ENCODE data around the gene PIKFYVE. TPM values are rescaled to one million over a fixed set of nuclear protein-coding genes. Genes with fewer than 3 reads are reported as not detected.

The PIKFYVE gene
- total and polyA plus RNA-seq, 10 of the 15 experiments (the other 5 are each of a cell fraction or from before 2014, with no cell fraction given): 5.2 to 41.7 (median 19.6) TPM

GRCh38 chr2:208319391-208319790, 53.3 kb downstream of the PIKFYVE start (continued):
- TF ChIP-seq ZBTB11 (CRISPR knock-in tag; IDR thresholded peaks at IDR 0.05) (no peak), EED (IDR thresholded peaks at IDR 0.05; ENCODE audit: low read depth) (peak; percentile 71), IKZF2 (IDR thresholded peaks at IDR 0.05) (peak; percentile 29 to 55; a peak in 3 of 4 replicates), FOXM1 (IDR thresholded peaks at IDR 0.05; ENCODE audit: low read depth, low read length) (peak; percentile 59; the same call in 1 of the 2 replicates), RCOR1 (conservative IDR thresholded peaks at IDR 0.05; ENCODE audit: low read depth, low read length) (no peak), ZSCAN29 (IDR thresholded peaks at IDR 0.05) (no peak), CHD2 (IDR thresholded peaks at IDR 0.05; ENCODE audit: borderline replicate concordance, low read depth, low read length) (no peak), ETV6 (conservative IDR thresholded peaks at IDR 0.05 in 1 of 2, IDR thresholded peaks at IDR 0.05 in 1 of 2; ENCODE audit: borderline replicate concordance in 1 of 2, low read depth in 1 of 2) (no peak), EZH2 (IDR thresholded peaks at IDR 0.05; ENCODE audit: borderline replicate concordance, control insufficient read depth, low read depth, low read length) (no peak), ZZZ3 (IDR thresholded peaks at IDR 0.05; ENCODE audit: control insufficient read depth, insufficient read length, low read depth) (no peak), POLR2AphosphoS5 (IDR thresholded peaks at IDR 0.05; ENCODE audit: low read length) (no peak), EGR1 (IDR thresholded peaks at IDR 0.05; ENCODE audit: borderline replicate concordance in 1 of 2, low read depth in 2 of 2, low read length in 2 of 2) (no peak), ATF7 (IDR thresholded peaks at IDR 0.05; ENCODE audit: low read depth) (0 out of 2 replicates have a peak, but pooled peaks have one; percentile 9), MTA3 (IDR thresholded peaks at IDR 0.05; ENCODE audit: borderline replicate concordance, low read length) (no peak), NKRF (conservative IDR thresholded peaks at IDR 0.05) (no peak), SUZ12 (IDR thresholded peaks at IDR 0.05; ENCODE audit: unreplicated experiment) (no peak), KAT2A (conservative IDR thresholded peaks at IDR 0.05; ENCODE audit: control insufficient read depth, low read depth, low read length) (no peak), TARDBP (IDR thresholded peaks at IDR 0.05; ENCODE audit: borderline replicate concordance) (no peak), ASH2L (IDR thresholded peaks at IDR 0.05; ENCODE audit: borderline replicate concordance, low read depth) (no peak), HDAC6 (IDR thresholded peaks at IDR 0.05; ENCODE audit: unreplicated experiment) (no peak)
- TF ChIP-seq, protein P1, sequence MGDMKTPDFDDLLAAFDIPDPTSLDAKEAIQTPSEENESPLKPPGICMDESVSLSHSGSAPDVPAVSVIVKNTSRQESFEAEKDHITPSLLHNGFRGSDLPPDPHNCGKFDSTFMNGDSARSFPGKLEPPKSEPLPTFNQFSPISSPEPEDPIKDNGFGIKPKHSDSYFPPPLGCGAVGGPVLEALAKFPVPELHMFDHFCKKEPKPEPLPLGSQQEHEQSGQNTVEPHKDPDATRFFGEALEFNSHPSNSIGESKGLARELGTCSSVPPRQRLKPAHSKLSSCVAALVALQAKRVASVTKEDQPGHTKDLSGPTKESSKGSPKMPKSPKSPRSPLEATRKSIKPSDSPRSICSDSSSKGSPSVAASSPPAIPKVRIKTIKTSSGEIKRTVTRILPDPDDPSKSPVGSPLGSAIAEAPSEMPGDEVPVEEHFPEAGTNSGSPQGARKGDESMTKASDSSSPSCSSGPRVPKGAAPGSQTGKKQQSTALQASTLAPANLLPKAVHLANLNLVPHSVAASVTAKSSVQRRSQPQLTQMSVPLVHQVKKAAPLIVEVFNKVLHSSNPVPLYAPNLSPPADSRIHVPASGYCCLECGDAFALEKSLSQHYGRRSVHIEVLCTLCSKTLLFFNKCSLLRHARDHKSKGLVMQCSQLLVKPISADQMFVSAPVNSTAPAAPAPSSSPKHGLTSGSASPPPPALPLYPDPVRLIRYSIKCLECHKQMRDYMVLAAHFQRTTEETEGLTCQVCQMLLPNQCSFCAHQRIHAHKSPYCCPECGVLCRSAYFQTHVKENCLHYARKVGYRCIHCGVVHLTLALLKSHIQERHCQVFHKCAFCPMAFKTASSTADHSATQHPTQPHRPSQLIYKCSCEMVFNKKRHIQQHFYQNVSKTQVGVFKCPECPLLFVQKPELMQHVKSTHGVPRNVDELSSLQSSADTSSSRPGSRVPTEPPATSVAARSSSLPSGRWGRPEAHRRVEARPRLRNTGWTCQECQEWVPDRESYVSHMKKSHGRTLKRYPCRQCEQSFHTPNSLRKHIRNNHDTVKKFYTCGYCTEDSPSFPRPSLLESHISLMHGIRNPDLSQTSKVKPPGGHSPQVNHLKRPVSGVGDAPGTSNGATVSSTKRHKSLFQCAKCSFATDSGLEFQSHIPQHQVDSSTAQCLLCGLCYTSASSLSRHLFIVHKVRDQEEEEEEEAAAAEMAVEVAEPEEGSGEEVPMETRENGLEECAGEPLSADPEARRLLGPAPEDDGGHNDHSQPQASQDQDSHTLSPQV (IDR thresholded peaks at IDR 0.05): no peak

Data from GM12878 (cell line).